Peyer's patch (tissue), 4 donors: ENCODE measurements around the gene C2orf68.

Source experiments
- CTCF ChIP-seq, 6 experiments: fragments of 450-650 bp in 4 of 6; fragments of 200-600 bp in 2 of 6; sonication (generic) in 1 of 6; IDR thresholded peaks; one replicate each; pipeline ENCODE4 v1.5.1; 2017 to 2019; ENCODE audit warnings: antibody characterized with exemption in 6 of 6, mild to moderate bottlenecking in 3 of 6, moderate library complexity in 1 of 6
- POLR2A ChIP-seq, 2 donors: fragments of 450-650 bp; IDR thresholded peaks; one replicate each; pipeline ENCODE4 v1.5.1; 2017; ENCODE audit warnings: antibody characterized with exemption in 2 of 2, mild to moderate bottlenecking in 2 of 2, moderate library complexity in 2 of 2

- TF ChIP-seq POLR2A (IDR thresholded peaks at IDR 0.05) (no peak), CTCF (IDR thresholded peaks at IDR 0.05) (no peak)
Measured at GRCh38 chr2:85631316-85631715, 19.4 kb upstream of the C2orf68 start.
